Muscle layer of duodenum (tissue), 2 donors: ENCODE measurements around the gene GIMAP6.
"Not testable (repeated sequence)": the region's sequence is repeated elsewhere in the genome, so short reads cannot be mapped to it uniquely, and the experiment has no call there.

Source experiments
- H3K27ac ChIP-seq: one replicate; pipeline ENCODE4 v1.7.0; 2013; ENCODE audit warnings: mild to moderate bottlenecking, low read length
- H3K27me3 ChIP-seq: one replicate; pipeline ENCODE4 v1.7.0; 2013; ENCODE audit warnings: low read depth, mild to moderate bottlenecking, control low read depth, low read length
- H3K36me3 ChIP-seq, 2 donors: one replicate each; pipeline ENCODE4 v1.7.0; 2013; ENCODE audit warnings: low read length in 2 of 2, control low read depth in 1 of 2, mild to moderate bottlenecking in 1 of 2; ENCODE audit not compliant: insufficient read depth in 2 of 2, control insufficient read depth in 1 of 2
- H3K4me1 ChIP-seq, 2 donors: one replicate each; pipeline ENCODE4 v1.7.0; 2013; ENCODE audit warnings: low read length in 2 of 2, mild to moderate bottlenecking in 2 of 2, control low read depth in 1 of 2, moderate library complexity in 1 of 2; ENCODE audit not compliant: insufficient read depth in 2 of 2, control insufficient read depth in 1 of 2
- H3K4me3 ChIP-seq, 2 donors: one replicate each; pipeline ENCODE4 v1.7.0; 2013; ENCODE audit warnings: low read length in 2 of 2, low read depth in 1 of 2, mild to moderate bottlenecking in 1 of 2
- H3K9me3 ChIP-seq, 2 donors: one replicate each; pipeline ENCODE4 v1.7.0; 2013; ENCODE audit warnings: low read length in 2 of 2, control low read depth in 1 of 2, mild to moderate bottlenecking in 1 of 2; ENCODE audit not compliant: control insufficient read depth in 1 of 2
- donor health status: healthy.

GIMAP6 gene

DNA sequence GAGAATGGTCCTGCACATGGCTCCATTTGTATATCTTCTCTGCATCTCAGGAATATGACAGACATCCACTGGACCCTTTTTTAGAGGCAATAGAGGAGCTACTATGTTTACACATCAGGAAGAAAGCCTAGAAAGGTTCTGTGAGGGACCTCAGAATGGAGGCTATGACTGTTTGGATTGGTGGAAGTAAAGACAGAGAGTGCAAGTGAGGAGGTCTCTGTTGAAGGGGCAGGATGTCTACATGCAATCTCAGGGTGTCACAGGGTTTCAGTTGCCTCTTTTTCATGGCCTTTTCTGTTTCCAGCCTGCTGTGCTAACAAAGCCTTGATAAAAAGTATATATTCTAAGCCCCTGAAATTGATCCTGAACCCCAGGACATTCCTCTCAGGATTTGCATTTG, 9.7 kb upstream of the GIMAP6 start:
- no peak overlapping the region for H3K27ac ChIP-seq
- no peaks in the 10 kb centered on the region for H3K4me1 ChIP-seq
- no peak overlapping the region for H3K4me3 ChIP-seq
- H3K9me3 ChIP-seq = peaks cover 0 to 3% of the 10 kb centered on the region in 2 donors
- no peaks in the 10 kb centered on the region for H3K27me3 ChIP-seq
- H3K36me3 ChIP-seq = no peaks in the 10 kb centered on the region

DNA sequence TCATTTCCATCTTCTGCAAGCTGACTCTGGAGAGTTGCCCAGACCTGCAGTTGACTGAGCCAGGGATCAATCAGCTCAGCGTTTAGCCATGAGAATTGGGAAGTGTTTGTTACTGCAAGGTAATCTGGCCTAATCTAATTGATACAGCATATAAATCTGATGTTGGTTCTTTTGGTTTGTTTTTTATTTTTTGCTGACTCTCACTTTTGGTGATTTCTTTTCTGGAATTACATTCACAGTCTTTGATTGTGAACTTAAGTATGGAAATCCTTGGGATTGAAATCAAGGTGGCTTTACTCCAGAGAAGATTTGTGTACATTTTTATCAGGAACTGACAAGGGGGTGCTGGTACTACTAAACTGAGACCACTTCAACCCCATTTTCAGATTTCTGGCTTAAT, 1.7 kb upstream of the GIMAP6 start:
- no peak overlapping the region for H3K4me3 ChIP-seq
- H3K36me3 ChIP-seq = no peaks in the 10 kb centered on the region
- H3K27me3 ChIP-seq = no peaks in the 10 kb centered on the region
- no peaks in the 10 kb centered on the region for H3K4me1 ChIP-seq
- H3K27ac ChIP-seq = no peak overlapping the region
- peaks cover 0 to under 1% of the 10 kb centered on the region in 2 donors for H3K9me3 ChIP-seq

DNA sequence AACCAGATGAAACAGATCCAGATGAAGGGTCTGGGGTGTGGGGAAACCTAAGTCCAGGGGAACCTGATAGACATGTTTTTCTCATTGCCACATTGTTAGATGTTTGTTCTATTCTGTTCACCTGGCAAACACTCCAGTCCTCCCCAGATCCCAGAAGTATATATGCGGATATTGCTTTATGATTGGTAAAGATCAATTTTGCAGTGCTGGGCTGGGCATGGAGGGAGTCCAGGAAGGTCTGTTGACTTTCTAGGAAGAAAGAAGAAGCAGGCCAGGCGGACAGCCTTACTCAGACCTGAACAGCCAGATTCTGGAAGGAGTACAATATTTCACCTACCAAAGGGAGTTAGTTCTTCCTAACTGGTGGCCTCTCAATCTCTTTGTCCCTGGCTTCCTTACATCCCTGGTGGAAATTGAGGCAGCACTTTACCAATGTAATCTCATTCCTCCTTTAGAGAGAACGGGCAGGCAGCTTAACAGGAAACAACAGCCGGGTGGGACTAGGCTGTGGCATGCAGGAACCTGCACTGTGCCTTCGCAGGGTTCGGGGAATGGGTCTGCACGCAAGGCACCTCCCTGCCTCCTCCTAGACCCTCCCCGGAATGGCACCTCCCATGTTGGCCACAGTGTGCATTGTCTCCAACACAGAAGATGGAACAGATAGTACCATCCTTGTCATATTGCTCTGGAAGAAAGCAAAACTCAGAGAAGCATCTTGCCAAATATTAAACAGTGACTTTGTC, 930 bp downstream of the GIMAP6 start:
- no peaks in the 10 kb centered on the region for H3K4me1 ChIP-seq
- H3K27me3 ChIP-seq = no peaks in the 10 kb centered on the region
- H3K27ac ChIP-seq = peak overlapping the region; percentile 85
- H3K9me3 ChIP-seq = no peaks in the 10 kb centered on the region
- peak overlapping the region; percentile 49 to 70 for H3K4me3 ChIP-seq
- no peaks in the 10 kb centered on the region for H3K36me3 ChIP-seq

DNA sequence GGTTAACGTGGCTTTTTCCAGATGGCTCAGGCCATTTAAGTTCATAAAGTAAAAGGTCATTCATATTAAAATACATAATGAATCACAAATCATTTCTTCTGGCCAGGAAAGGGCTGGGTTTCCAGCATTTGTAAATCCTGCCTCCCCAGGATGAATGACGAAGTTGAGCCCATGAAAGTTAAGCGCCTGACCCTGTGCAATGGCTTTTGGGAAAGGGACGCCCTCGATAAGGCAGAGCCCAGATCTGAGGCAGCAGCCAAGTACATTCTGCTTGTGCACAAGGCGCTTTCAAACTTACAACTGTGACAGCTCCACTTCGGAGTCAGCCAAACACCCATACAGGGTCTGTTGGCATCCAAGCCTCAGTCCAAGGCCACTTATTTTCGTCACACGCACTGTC, 2.8 kb downstream of the GIMAP6 start:
- H3K36me3 ChIP-seq = no peaks in the 10 kb centered on the region
- no peaks in the 10 kb centered on the region for H3K27me3 ChIP-seq
- H3K9me3 ChIP-seq = no peaks in the 10 kb centered on the region
- H3K4me3 ChIP-seq = no peak overlapping the region
- no peak overlapping the region for H3K27ac ChIP-seq
- no peaks in the 10 kb centered on the region for H3K4me1 ChIP-seq

DNA sequence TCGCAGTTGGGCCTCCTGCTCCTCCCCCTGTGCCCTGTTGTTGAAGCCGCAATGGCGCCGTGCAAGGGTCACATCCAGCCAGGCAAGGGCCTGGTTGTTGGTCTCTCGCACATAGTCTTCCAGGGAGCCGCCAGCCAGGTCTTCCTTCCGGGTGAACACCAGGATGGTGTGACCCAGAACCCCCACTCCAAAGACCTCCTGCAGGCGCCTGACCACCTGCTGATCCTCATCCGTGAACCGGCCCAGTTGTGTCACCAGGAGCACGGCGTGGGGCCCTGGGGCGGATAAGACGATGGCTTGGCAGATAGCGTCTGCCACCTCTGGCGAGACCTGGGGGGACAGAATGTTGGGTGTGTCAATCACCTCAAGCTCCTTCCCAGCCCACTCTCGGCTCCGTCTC, 4.2 kb downstream of the GIMAP6 start:
- Histone ChIP-seq H3K4me3 (no peak overlapping the region), H3K4me1 (no peaks in the 10 kb centered on the region), H3K27me3 (no peaks in the 10 kb centered on the region), H3K9me3 (no peaks in the 10 kb centered on the region), H3K36me3 (no peaks in the 10 kb centered on the region), H3K27ac (no peak overlapping the region)

DNA sequence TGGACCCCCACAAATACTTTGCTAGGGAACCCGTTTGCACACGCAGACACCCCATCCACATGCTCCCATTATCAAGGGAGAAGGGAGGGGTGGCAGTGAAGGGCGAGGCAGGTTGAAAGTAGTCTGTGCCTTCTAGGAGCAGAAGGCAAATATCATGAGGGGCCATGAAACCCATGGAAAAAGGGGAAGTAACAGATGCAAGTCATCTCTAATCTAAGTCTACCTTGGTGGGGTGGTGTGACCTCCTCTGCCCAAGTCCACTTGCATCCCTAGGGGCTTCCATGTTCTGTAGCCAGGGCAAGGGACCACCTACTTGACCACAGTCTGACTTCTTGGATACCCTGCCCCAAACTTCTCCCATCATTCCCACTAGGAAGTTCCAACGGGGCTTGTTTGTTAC, 5.5 kb downstream of the GIMAP6 start:
- Histone ChIP-seq H3K4me1 (no peaks in the 10 kb centered on the region), H3K36me3 (no peaks in the 10 kb centered on the region), H3K27me3 (no peaks in the 10 kb centered on the region), H3K27ac (no peak overlapping the region), H3K4me3 (no peak overlapping the region), H3K9me3 (no peaks in the 10 kb centered on the region)

DNA sequence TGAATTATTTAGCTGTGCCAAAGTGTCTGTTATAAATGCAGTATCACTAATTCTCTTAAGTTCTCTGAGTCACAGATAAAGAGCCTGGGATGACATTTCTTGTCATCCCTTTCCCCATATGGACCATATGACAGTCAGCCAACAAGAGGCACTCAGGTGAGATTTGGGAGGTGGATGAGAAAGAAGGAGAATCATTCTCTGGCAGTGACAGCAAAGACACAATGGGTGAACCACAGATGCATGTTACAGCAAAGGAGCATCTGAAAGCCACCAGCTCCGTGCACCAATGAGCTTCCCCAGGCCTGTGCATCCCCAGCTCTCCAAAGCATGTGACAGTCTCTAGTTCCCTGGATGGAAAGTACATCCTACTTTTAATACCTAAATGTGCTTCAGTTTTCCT, 10.8 kb downstream of the GIMAP6 start:
- no peak overlapping the region for H3K27ac ChIP-seq
- no peaks in the 10 kb centered on the region for H3K36me3 ChIP-seq
- no peak overlapping the region for H3K4me3 ChIP-seq
- no peaks in the 10 kb centered on the region for H3K9me3 ChIP-seq
- no peaks in the 10 kb centered on the region for H3K4me1 ChIP-seq
- no peaks in the 10 kb centered on the region for H3K27me3 ChIP-seq

DNA sequence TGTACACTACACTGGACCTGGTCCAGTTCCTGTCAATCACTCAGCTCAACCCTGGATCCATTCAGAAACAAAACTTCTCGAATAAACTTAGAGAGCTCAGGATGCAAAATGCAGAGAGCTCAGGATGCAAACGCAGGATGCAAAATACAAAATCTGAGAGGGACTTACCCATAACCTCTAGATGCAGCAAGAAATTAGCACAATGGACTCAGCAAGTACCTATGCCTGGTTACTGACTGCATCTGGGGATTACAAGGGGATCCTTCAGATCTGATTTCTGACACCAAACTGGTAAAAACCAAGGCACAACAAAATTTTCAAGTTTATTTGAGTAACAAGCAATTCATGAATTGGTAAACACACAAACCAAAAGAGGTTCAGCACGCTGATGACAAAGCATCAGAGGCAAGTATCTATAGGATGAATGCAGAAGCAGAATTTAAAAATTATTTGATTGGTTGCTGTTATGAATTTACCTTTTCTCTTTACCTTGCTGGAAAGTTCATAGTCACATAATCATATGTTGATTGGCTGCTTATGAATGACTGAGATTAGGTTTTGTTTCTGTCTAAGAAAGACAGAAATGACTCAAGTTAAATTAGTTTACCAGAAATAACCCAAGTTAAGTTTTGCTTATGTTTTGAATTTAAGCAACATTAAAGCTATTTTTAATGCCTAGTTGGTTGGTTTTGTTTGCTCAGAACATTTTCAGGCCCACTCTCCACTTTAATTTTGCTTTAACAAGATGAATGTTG, 11.4 kb downstream of the GIMAP6 start:
- Histone ChIP-seq H3K4me1 (no peaks in the 10 kb centered on the region), H3K27me3 (no peaks in the 10 kb centered on the region), H3K9me3 (no peaks in the 10 kb centered on the region), H3K27ac (no peak overlapping the region), H3K36me3 (no peaks in the 10 kb centered on the region), H3K4me3 (no peak overlapping the region)

DNA sequence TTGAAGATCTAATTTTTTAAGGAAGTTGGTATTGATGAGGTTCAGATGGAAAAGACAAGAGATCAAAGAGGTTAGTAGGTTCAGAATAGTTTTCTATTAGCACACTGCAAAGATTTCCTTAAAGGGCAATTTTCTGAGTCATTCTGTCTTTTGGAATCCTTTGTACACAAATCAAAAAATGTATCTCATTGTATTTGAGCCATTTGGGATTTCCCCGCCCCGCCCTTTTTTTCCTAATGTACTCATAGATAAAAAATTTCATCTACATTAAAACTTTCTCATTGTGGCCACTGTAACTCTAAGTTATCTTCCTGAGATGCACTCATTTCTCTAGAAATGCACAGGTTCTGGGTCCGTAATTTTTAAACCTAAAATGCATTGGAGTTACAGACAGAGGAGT, 12.1 kb downstream of the GIMAP6 start:
- Histone ChIP-seq H3K27me3 (no peaks in the 10 kb centered on the region), H3K27ac (no peak overlapping the region), H3K4me3 (no peak overlapping the region), H3K4me1 (no peaks in the 10 kb centered on the region), H3K36me3 (no peaks in the 10 kb centered on the region), H3K9me3 (no peaks in the 10 kb centered on the region)

DNA sequence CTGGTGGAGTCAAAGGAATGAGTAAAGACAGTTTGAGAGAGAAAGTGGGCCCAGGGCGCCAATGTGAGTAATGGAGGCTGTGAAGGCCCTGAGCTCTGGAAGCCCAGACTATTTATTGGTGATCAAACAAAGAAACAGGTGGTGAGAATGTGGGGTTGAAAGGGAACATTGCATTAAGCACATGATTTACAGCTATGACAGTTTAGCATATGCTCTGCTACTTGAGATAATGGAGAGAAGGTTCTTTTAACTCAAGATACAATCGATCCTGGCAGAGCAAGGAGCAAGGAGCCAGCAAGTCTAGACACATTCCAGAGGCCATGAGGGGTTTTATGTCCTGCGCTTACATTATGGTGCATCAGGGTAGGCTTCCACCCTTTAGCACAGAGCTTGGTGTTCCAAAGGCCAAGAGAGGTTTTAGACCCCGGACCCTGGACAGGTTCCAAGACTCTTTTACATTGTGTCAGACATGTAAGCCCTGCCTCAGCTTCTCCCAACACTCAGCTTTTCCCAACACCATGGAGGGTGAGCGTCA, 16.9 kb downstream of the GIMAP6 start:
- H3K9me3 ChIP-seq, H3K36me3 ChIP-seq, H3K27ac ChIP-seq, H3K27me3 ChIP-seq, H3K4me1 ChIP-seq, H3K4me3 ChIP-seq: not testable (repeated sequence)

DNA sequence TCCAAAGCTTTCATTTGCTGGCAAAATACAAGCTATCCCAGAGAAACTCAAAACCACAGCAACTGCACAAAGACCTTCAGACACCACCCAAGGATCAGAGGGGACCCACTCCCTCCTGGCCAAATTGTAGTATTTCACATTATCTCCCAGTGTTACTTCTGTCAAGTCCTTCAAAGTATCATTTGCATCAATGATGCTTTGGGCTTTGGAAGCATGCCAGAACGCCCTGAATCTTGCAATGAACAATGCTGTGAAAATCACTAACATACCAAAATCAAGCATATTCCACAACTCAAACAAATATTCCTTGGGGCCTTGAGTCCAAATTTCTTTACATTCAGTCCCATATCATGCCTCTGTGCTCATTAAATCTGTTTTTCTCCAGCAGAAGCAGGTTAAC, 17.8 kb downstream of the GIMAP6 start:
- not testable (repeated sequence) for H3K36me3 ChIP-seq, H3K9me3 ChIP-seq, H3K4me1 ChIP-seq, H3K4me3 ChIP-seq, H3K27me3 ChIP-seq, H3K27ac ChIP-seq
